NCI-H345 treated with DMSO at 0.1 percent for 48 hours (cell line): ENCODE results near the gene TMEM191C.
"Not testable (repeated sequence)": the region's sequence is repeated elsewhere in the genome, so short reads cannot be mapped to it uniquely, and the experiment has no call there.

Experiments
- DNase-seq: peaks from one replicate; lab custom pipeline; 2025; ENCODE audit not compliant: unreplicated experiment; lab: John Stamatoyannopoulos, UW

Gene TMEM191C

DNA sequence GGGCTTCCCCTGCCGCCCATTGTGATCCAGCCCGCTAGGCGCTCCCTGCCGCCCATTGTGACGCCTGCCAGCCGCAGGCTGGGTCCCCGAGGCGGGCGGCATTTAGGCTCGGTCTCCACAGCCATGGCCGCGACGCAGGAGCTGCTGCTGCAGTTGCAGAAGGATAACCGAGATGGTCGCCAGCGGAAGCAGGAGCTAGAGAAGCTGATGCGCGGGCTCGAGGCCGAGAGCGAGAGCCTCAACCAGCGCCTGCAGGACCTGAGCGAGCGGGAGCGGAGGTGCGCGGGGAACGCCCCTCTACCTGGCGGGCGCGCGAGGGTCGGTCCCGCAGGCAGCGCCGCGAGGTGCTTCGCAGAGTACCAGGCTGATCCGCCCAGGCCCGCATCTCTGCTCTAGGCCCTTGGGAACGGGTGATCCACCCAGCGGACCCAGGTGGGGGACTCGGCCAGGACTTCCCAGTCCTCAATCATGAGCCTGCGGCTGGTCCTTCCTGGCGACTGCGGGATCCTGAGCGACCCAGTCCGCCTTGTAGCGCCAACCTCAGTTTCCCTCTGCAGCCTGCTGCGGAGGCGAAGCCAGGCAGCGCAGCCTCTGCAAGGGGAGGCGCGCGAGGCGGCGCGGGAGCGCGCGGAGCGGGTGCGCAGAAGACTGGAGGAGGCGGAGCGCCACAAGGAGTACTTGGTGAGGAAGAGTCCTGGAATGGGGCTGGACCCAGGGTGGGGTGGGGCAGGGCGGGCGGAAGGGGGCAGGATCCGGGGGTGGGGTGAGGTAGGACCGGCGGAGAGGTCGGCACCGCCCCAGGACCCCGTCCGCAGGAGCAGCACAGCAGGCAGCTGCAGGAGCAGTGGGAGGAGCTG lies at the start of gene TMEM191C:
TSS of gene TMEM191C (plus strand) at position 51 of the 857 bp plus-strand sequence. CDS start at position 124, 73 bp downstream.
- DNase-seq: not testable (repeated sequence)

DNA sequence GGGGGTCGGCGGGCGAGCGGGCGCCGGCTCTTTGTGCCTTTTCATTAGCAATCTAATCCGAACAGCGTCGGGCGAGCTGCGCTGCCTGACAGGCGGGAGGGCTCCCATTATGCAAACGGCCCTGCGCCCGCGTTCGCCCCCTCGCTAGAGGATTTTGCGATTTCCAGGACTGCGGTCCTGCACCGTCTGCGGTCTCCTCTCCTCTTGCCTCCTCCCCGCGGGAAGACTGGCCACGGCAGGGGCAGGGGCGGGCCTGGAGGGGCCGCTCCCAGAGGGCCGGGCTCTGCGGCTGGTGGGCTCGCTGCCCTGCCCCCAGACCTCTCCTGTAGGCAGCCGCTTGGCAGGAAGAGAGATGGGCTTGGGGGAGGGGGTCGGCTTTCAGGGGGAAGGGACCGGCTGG lies 49.3 kb upstream of the TMEM191C start:
- DNase-seq: not testable (repeated sequence)

DNA sequence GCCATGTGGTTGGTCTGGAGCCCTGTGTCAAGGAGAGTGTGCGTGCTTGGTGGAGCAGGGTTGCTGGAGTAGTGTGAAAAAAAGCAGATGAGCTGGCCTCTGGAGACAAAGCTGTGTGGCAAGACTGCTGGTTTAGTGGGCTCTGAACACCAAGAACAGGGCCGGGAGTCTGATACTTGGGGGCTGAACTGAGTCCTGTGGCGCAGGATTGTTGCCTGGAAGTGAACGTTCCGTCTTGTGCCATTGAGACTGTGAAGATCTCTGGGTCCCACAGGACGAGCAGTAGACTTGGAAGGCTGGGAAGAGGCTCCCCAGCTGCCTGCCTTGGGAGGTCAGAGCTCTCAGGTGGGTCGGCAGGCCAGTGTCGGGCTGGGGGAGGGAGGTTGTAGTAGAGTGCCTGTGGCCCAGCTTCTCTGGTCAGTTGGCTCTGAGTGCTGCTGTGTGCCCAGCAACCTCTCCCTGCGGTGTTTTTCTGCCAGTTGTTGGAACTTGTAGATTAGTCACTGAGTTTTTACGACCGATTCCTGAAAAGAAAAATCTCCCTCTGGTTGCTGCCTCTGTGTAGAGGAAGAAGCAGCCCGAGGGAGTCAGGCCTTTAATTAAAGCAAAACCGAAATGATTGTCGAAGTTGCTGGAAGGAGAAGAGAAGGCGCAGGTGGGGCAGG lies 48.1 kb upstream of the TMEM191C start:
- DNase-seq: not testable (repeated sequence)

GRCh38 chr22:21420180-21420763 lies 46.9 kb upstream of the TMEM191C start:
- DNase-seq: not testable (repeated sequence)

- DNase-seq: not testable (repeated sequence)
Observed at GRCh38 chr22:21424084-21424709, 43.0 kb upstream of the TMEM191C start.

DNA sequence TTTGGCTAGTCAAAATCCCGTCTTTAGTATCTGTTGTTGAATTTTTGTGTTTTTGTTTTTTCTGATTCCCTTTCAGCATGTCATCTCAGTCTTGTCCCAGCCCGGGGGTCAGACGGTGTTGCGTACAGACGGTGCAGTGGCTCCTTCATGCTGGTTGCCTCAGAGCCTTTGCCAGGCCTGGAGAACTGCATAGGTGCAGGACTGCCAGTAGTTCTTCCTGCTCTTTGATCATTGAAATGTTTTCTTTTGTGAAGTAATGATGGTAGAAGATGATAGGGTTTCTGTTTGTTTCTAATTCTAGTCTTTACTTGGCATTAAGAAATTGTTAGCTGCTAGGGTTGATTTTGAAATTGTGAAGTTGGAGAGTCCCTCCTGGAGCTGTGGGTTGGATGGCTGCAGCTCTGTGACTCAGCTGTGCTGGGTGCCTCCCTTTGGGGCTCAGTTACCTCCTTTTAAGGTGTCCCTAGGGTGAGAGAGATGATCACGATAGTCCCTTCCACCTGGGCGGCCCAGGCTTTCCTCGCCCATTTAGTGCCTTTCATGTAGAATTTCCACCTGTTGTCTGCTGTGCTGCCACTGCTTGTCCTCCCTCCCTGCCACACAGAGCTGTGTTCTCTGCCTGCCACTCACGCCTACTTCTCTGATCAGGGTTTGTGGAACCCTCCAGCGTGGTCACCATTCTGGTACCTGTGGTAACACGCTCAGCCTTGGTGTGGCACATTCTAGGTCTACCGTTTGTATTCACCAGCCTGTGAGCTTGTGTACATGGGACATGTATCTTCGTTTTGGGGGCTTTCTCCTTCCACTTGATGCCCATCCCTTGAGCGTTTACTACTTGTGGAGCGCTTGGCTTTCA lies 32.6 kb upstream of the TMEM191C start:
- not testable (repeated sequence) for DNase-seq

- DNase-seq: not testable (repeated sequence)
Observed at GRCh38 chr22:21435998-21436810, 31.0 kb upstream of the TMEM191C start.

GRCh38 chr22:21438013-21438412 lies 29.2 kb upstream of the TMEM191C start:
- not testable (repeated sequence) for DNase-seq

GRCh38 chr22:21440018-21440636 lies 27.1 kb upstream of the TMEM191C start:
- not testable (repeated sequence) for DNase-seq

- DNase-seq: not testable (repeated sequence)
Observed at GRCh38 chr22:21440676-21441075, 26.5 kb upstream of the TMEM191C start.

DNA sequence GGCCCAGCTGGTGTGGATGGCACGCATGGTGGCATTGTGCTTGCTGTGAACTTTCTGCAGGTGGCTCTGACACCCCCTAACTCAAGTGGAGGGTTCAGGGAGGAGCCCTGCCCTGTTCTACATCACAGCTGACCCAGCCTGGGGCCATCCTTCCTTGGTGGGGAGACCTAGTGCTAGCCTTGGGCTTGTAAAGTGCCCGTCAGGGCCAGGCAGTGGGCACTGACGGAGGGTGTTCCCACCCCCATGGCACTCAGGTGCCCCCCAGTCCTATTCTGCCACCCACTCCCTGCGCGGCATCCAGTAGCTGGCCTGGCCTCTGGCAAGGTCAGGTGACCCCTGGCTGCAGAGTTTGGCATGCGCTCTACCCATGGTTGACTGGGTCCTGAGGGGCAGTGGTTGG lies 26.0 kb upstream of the TMEM191C start:
- not testable (repeated sequence) for DNase-seq

- DNase-seq: not testable (repeated sequence)
Observed at GRCh38 chr22:21442123-21442522, 25.1 kb upstream of the TMEM191C start.

- DNase-seq: not testable (repeated sequence)
Observed at GRCh38 chr22:21442646-21443045, 24.5 kb upstream of the TMEM191C start.

DNA sequence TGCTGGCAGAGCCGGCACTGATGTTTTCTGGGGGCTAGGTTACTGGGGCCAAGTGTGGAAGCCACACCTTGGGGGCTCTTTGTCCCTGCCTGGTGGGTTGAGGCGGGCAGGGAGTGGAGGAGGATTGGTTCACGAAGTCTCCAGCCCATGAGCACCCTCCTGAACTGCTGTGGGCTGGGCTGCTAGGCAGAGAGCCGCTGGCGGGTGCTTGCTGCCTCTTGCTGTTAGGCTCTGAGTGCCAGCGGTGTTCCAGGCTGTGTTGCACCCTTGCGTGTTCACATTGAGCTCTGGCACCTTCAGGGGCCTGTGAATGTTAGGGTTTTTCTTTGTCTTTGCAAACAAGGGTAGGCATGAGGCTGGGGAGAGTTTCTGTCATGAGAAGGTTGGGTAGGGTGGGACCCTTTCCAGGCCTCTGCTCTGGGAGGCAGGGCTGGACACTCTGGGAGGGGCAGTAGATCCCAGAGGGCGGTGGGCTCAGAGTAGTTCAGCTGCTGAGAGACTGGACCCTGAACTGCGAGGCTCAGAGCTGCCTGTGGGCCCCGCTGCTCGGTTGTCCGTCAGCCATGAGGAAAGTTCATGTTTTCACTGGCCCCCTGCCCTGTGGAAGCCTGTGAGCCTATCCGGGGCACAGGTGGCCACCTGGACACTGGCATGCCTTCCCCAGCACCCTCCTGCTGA lies 24.0 kb upstream of the TMEM191C start:
- no peak for DNase-seq

DNA sequence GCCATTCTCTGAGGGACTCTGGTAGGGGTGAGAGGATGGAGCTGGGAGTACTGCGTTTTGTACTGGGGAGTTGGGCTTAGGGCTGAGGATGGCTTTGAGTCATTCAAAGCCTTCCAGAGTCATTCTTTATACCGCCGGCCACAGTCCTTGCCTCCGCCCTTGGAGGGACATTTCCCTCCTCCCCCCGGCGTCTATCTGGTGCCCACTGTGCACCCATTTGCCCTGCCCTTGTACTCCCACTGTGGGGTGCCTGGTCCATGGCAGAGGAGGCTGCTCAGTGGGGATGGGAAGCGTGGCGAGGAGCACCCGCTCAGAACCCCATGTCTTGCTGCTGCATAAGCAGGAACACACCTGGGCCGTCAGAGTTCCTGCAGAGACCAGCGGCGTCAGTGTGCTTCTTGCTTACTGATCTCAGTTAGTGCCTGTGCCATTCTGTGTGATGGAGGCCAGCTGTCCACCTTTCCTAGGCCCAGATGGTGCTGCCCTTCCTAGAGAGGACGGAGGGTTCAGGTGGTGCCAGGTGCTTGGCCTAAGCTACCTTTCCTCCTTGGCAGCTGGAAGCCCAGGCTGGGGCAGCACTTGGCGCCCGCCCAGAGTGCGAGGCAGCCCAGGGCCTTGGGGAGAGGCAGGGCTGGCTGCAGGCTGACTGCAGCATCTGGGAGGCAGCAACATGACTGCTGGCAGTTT lies 23.3 kb upstream of the TMEM191C start:
- DNase-seq: no peak

- DNase-seq: no peak
Observed at GRCh38 chr22:21444701-21445436, 22.3 kb upstream of the TMEM191C start.

- no peak for DNase-seq
Observed at GRCh38 chr22:21445437-21446127, 21.6 kb upstream of the TMEM191C start.
